ENCODE data around the gene TSPAN11.

Gene TSPAN11

DNA sequence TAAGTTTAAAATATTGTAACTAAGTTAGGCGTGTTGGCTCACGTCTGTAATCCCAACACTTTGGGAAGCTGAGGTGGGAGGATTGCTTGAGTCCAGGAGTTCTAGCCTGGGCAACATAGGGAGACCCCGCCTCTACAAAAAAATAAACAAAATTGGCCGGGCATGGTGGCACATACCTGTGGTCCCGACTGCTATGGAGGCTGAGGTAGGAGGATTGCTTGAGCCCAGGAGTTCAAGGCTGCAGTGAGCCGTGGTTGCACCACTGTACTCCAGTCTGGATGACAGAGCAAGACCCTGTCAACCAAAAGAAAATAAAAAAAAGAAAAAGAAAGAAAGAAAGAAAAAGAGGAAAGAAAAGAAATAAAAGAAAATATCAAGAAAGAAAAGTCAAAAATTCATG is 72.5 kb downstream of the TSPAN11 start:
- DNase-seq (ENCODE audit: low read depth), result no peak
- H3K4me3 ChIP-seq (ENCODE audit: low read depth, low read length), result no peak overlapping the region
- TF ChIP-seq, protein P1, sequence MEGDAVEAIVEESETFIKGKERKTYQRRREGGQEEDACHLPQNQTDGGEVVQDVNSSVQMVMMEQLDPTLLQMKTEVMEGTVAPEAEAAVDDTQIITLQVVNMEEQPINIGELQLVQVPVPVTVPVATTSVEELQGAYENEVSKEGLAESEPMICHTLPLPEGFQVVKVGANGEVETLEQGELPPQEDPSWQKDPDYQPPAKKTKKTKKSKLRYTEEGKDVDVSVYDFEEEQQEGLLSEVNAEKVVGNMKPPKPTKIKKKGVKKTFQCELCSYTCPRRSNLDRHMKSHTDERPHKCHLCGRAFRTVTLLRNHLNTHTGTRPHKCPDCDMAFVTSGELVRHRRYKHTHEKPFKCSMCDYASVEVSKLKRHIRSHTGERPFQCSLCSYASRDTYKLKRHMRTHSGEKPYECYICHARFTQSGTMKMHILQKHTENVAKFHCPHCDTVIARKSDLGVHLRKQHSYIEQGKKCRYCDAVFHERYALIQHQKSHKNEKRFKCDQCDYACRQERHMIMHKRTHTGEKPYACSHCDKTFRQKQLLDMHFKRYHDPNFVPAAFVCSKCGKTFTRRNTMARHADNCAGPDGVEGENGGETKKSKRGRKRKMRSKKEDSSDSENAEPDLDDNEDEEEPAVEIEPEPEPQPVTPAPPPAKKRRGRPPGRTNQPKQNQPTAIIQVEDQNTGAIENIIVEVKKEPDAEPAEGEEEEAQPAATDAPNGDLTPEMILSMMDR (IDR thresholded peaks at IDR 0.05; ENCODE audit: control insufficient read depth, extremely low read depth, insufficient read depth), result no peak

DNA sequence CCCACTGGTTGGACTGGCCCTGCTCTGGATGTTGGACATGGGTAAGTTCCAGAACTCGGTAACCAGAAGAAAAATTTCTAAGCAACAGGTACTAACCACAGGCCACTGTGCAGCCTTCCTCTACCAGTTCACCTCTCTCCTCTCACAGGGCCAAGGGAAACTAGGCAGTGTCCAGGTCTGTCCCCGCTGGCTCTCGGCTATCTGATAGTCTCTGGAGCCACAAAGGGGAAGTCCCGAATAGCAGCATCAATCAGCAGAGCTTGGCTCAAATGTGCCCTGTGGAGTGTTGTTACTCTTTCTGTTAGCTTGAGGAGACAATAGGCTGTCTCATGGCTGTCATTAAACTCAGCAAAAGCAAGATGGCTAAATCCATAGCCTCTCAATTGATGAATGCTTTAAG is 73.2 kb downstream of the TSPAN11 start:
- TF ChIP-seq, protein P1 (IDR thresholded peaks at IDR 0.05; ENCODE audit: control insufficient read depth, extremely low read depth, insufficient read depth), result no peak
- no peak overlapping the region for H3K4me3 ChIP-seq (ENCODE audit: low read depth, low read length)
- no peak for DNase-seq (ENCODE audit: low read depth)

DNA sequence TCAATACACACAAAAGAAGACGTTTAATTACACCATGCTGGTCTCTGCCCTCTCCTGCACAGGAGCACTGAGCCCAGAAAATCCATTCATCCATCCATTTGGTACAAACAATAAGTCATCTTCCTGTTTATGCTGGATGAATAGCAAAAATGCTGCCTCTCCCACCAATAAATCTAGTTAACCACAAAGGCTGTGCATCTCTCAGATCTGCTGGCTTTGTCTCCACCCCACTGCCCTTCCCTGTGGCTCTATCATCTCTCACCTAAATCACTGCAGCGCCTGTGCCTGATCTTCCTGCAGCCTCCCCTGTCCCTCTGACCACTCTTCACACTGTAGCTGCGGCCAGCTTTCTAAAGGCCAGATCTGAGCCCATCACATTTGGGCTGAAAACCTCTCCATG is 74.2 kb downstream of the TSPAN11 start:
- no peak for DNase-seq (ENCODE audit: low read depth)
- no peak overlapping the region for H3K4me3 ChIP-seq (ENCODE audit: low read depth, low read length)
- TF ChIP-seq, protein P1 (IDR thresholded peaks at IDR 0.05; ENCODE audit: control insufficient read depth, extremely low read depth, insufficient read depth), result no peak

DNA sequence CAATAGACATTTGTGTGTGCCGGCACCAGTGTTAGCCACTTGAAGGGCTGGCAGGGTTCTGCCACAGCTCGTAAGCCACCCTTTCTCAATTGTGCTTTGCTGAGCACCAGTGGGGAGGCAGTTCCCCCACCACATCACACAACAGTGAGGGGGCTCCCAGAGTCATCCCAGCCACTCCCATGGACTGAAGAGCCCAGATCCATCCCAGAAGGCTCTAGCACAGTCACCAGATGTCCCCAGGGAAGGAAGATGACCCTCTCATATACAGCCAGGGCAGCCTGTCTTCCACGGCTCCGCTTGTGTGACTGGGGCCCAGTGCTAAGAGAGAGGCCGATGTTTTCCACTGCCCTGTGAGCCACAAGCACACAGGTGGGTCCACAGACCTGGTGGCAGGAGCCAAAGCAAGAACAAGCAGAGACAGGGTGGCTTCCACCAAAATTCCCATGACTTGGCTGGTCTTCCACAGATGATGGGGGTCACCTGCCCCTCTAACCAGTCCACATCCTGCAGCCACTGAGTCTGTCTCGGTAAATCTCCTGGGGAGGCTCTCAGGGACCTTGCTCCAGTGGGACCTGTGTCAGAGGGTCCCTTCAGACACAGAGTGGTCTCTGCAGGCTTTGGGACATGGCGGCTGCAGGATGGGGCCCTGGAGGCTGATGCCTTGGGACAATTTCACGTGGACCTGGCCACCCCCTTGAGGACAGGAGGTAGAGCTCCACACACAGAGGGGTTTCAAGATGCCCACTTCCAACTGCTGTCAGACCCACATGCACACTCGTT is 75.2 kb downstream of the TSPAN11 start:
- TF ChIP-seq, protein P1 (IDR thresholded peaks at IDR 0.05; ENCODE audit: control insufficient read depth, extremely low read depth, insufficient read depth), result no peak
- DNase-seq (ENCODE audit: low read depth), result no peak
- no peak overlapping the region for H3K4me3 ChIP-seq (ENCODE audit: low read depth, low read length)

DNA sequence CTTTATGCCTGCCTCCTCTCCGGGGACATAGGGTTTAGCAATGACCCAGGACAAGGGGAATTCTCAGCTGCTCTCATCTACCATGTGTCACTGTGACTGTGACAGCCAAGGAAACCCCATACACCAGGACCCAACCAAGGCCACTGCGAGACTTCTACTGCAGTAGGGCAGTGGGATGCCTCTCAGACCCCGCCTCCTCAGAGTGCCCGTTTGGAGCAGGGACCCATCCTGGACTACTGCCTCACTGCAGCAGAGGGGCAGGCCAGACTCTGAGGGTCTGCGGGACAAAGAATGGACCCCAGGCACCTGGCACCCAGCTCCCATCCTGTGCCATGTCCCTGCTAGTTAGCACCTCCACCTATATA is 75.8 kb downstream of the TSPAN11 start:
- no peak overlapping the region for H3K4me3 ChIP-seq (ENCODE audit: low read depth, low read length)
- TF ChIP-seq, protein P1 (IDR thresholded peaks at IDR 0.05; ENCODE audit: control insufficient read depth, extremely low read depth, insufficient read depth), result no peak
- no peak for DNase-seq (ENCODE audit: low read depth)

DNA sequence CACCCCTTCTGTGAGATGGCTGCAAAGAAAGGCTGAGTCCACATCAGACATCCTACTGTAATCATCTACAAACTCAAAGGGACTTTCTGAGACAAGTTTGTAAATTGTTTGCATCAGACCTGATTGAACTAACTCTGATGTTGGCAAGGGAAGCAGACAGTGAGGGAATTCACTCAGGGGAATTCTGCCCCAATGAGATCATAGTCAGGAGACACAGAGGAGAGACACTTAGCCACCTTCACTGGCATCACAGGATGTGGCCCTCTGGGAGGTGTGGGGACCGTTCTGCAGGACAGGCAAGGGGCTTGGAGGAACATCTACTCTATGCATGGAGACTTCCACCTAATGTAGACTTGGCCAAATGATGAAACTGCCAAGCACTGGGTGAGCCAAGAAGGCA is 76.5 kb downstream of the TSPAN11 start:
- TF ChIP-seq, protein P1 (IDR thresholded peaks at IDR 0.05; ENCODE audit: control insufficient read depth, extremely low read depth, insufficient read depth), result no peak
- H3K4me3 ChIP-seq (ENCODE audit: low read depth, low read length), result no peak overlapping the region
- no peak for DNase-seq (ENCODE audit: low read depth)

All from LNCaP clone FGC (cell line).